ENCODE data around the gene APOO. TPM values are rescaled to one million over a fixed set of nuclear protein-coding genes. Genes with fewer than 3 reads are reported as not detected.

APOO gene
- total and polyA plus RNA-seq, 4 experiments from 2014 or later: 5.1 to 18.9 (median 13.1) TPM

- H3K36me3 ChIP-seq (ENCODE audit: insufficient read depth, low read length): no peaks in the 10 kb centered on the region
- H3K9me3 ChIP-seq (ENCODE audit: control insufficient read depth in 1 of 2, low read length in 2 of 2): no peaks in the 10 kb centered on the region
- Mint-ChIP-seq H3K27me3 (no peaks in the 10 kb centered on the region), H3K4me1 (peaks cover 7 to 22% (median 13%) of the 10 kb centered on the region in 4 donors), H3K36me3 (no peaks in the 10 kb centered on the region), H3K27ac (peak overlapping the region; percentile 75 to 96 (median 89)), H3K9me3 (no peaks in the 10 kb centered on the region), H3K4me3 (peak overlapping the region; percentile 78 to 91 (median 84))
- no peaks in the 10 kb centered on the region for H3K27me3 ChIP-seq (ENCODE audit: insufficient read depth, low read length)
- peak overlapping the region; percentile 78 for H3K27ac ChIP-seq (ENCODE audit: low read depth, low read length)
- ChIA-PET POLR2A (ENCODE audit: partially characterized antibody) (interaction anchor here (1.2 to 4.0 kb wide), 7 partner anchors 118 to 245 kb away, joined by 3 to 44 read pairs (median 14); partner anchors contain the start of genes ACOT9, EIF2S3, KLHL15 and PRDX4), CTCF (ENCODE audit: partially characterized antibody) (interaction anchor here (0.8 to 4.1 kb wide), 14 partner anchors 117 to 240 kb away, joined by 3 to 53 read pairs (median 4); partner anchors contain the start of genes EIF2S3, PRDX4 and SAT1)
- peak overlapping the region in 1 of 2 donors; percentile 68 for H3K4me3 ChIP-seq (ENCODE audit: low read length in 2 of 2)
- peaks cover 31% of the 10 kb centered on the region for H3K4me1 ChIP-seq (ENCODE audit: insufficient read depth, low read length)
- intact Hi-C loops (cut with micrococcal nuclease): loop anchor here (1.0 to 10.0 kb wide), 5 partner anchors 124 to 1162 kb away; partner anchors contain the start of genes PRDX4 and SAT1
- no peak for DNase-seq
Observed at GRCh38 chrX:23907111-23907497, 634 bp downstream of the APOO start.

GRCh38 chrX:23904096-23904495, 3.6 kb downstream of the APOO start:
- H3K36me3 Mint-ChIP-seq: no peaks in the 10 kb centered on the region
- intact Hi-C loops (cut with micrococcal nuclease): loop anchor here (5.0 to 10.0 kb wide), 2 partner anchors 1159 to 1822 kb away; no protein-coding TSS in a partner anchor
- H3K4me3 ChIP-seq (ENCODE audit: low read length in 2 of 2): no peak overlapping the region
- H3K9me3 Mint-ChIP-seq: no peaks in the 10 kb centered on the region
- peaks cover 7 to 22% (median 13%) of the 10 kb centered on the region in 4 donors for H3K4me1 Mint-ChIP-seq
- ChIA-PET POLR2A (ENCODE audit: partially characterized antibody) (no interaction called here), CTCF (ENCODE audit: partially characterized antibody) (interaction anchor here (0.8 to 4.0 kb wide), 7 partner anchors 9 to 213 kb away, joined by 3 to 50 read pairs (median 5); partner anchors contain the start of genes EIF2S3 and SAT1)
- no peak overlapping the region for H3K4me3 Mint-ChIP-seq
- no peak for DNase-seq
- peak overlapping the region in 2 of 7 donors; percentile 7 to 18 for H3K27ac Mint-ChIP-seq
- no peak overlapping the region for H3K27ac ChIP-seq (ENCODE audit: low read depth, low read length)
- peaks cover 35% of the 10 kb centered on the region for H3K4me1 ChIP-seq (ENCODE audit: insufficient read depth, low read length)
- H3K27me3 ChIP-seq (ENCODE audit: insufficient read depth, low read length): no peaks in the 10 kb centered on the region
- H3K9me3 ChIP-seq (ENCODE audit: control insufficient read depth in 1 of 2, low read length in 2 of 2): no peaks in the 10 kb centered on the region
- no peaks in the 10 kb centered on the region for H3K27me3 Mint-ChIP-seq
- no peaks in the 10 kb centered on the region for H3K36me3 ChIP-seq (ENCODE audit: insufficient read depth, low read length)

GRCh38 chrX:23902419-23902818, 5.3 kb downstream of the APOO start:
- intact Hi-C loops (cut with micrococcal nuclease): loop anchor here (1.0 to 10.0 kb wide), 6 partner anchors 121 to 1917 kb away; no protein-coding TSS in a partner anchor
- Histone ChIP-seq H3K27ac (ENCODE audit: low read depth, low read length) (no peak overlapping the region), H3K4me1 (ENCODE audit: insufficient read depth, low read length) (peaks cover 25% of the 10 kb centered on the region), H3K27me3 (ENCODE audit: insufficient read depth, low read length) (no peaks in the 10 kb centered on the region), H3K4me3 (ENCODE audit: low read length in 2 of 2) (no peak overlapping the region), H3K36me3 (ENCODE audit: insufficient read depth, low read length) (no peaks in the 10 kb centered on the region), H3K9me3 (ENCODE audit: control insufficient read depth in 1 of 2, low read length in 2 of 2) (no peaks in the 10 kb centered on the region)
- ChIA-PET POLR2A (ENCODE audit: partially characterized antibody) (interaction anchor here (1.0 to 3.3 kb wide), 7 partner anchors 119 to 235 kb away, joined by 3 to 34 read pairs (median 7); partner anchors contain the start of genes ACOT9, EIF2S3, PRDX4 and SAT1), CTCF (ENCODE audit: partially characterized antibody) (interaction anchor here (0.6 to 4.0 kb wide), 38 partner anchors 10 to 1767 kb away, joined by 3 to 93 read pairs (median 5); partner anchors contain the start of genes ACOT9, EIF2S3, KLHL15 and PRDX4)
- Mint-ChIP-seq H3K36me3 (no peaks in the 10 kb centered on the region), H3K27ac (no peak overlapping the region), H3K4me1 (peaks cover 2 to 10% (median 6%) of the 10 kb centered on the region in 4 donors), H3K27me3 (no peaks in the 10 kb centered on the region), H3K4me3 (no peak overlapping the region), H3K9me3 (no peaks in the 10 kb centered on the region)
- peak in 4 of 5 donors; percentile 25 to 42 (median 34) for DNase-seq

GRCh38 chrX:23901805-23902204, 5.9 kb downstream of the APOO start:
- intact Hi-C loops (cut with micrococcal nuclease): loop anchor here (1.0 to 10.0 kb wide), 6 partner anchors 121 to 1917 kb away; no protein-coding TSS in a partner anchor
- Histone ChIP-seq H3K27me3 (ENCODE audit: insufficient read depth, low read length) (no peaks in the 10 kb centered on the region), H3K27ac (ENCODE audit: low read depth, low read length) (no peak overlapping the region), H3K4me1 (ENCODE audit: insufficient read depth, low read length) (peaks cover 21% of the 10 kb centered on the region), H3K36me3 (ENCODE audit: insufficient read depth, low read length) (no peaks in the 10 kb centered on the region), H3K4me3 (ENCODE audit: low read length in 2 of 2) (no peak overlapping the region), H3K9me3 (ENCODE audit: control insufficient read depth in 1 of 2, low read length in 2 of 2) (no peaks in the 10 kb centered on the region)
- Mint-ChIP-seq H3K4me1 (peaks cover 2 to 9% (median 5%) of the 10 kb centered on the region in 4 donors), H3K36me3 (no peaks in the 10 kb centered on the region), H3K27ac (no peak overlapping the region), H3K4me3 (no peak overlapping the region), H3K9me3 (no peaks in the 10 kb centered on the region), H3K27me3 (no peaks in the 10 kb centered on the region)
- CTCF ChIA-PET (ENCODE audit: partially characterized antibody): interaction anchor here (0.6 to 4.0 kb wide), 49 partner anchors 9 to 1766 kb away, joined by 3 to 93 read pairs (median 4); partner anchors contain the start of genes ACOT9, EIF2S3, KLHL15 and PRDX4
- peak in 4 of 5 donors; percentile 26 to 51 (median 44) for DNase-seq
- POLR2A ChIA-PET (ENCODE audit: partially characterized antibody): interaction anchor here (0.5 to 3.3 kb wide), 8 partner anchors 118 to 234 kb away, joined by 3 to 34 read pairs (median 6); partner anchors contain the start of genes ACOT9, EIF2S3, PRDX4 and SAT1

- H3K27ac Mint-ChIP-seq: no peak overlapping the region
- no peak overlapping the region for H3K27ac ChIP-seq (ENCODE audit: low read depth, low read length)
- ChIA-PET CTCF (ENCODE audit: partially characterized antibody) (interaction anchor here (0.8 to 4.0 kb wide), 27 partner anchors 16 to 1766 kb away, joined by 3 to 93 read pairs (median 5); partner anchors contain the start of genes ACOT9, EIF2S3, KLHL15 and PRDX4), POLR2A (ENCODE audit: partially characterized antibody) (interaction anchor here (1.4 to 3.3 kb wide), 3 partner anchors 118 to 153 kb away, joined by 3 to 34 read pairs (median 11); partner anchors contain the start of genes EIF2S3 and SAT1)
- no peaks in the 10 kb centered on the region for H3K27me3 ChIP-seq (ENCODE audit: insufficient read depth, low read length)
- H3K27me3 Mint-ChIP-seq: no peaks in the 10 kb centered on the region
- intact Hi-C loops (cut with micrococcal nuclease): loop anchor here (5.0 to 10.0 kb wide), 2 partner anchors 1156 to 1819 kb away; no protein-coding TSS in a partner anchor
- no peaks in the 10 kb centered on the region for H3K9me3 Mint-ChIP-seq
- H3K36me3 Mint-ChIP-seq: no peaks in the 10 kb centered on the region
- DNase-seq: no peak
- no peak overlapping the region for H3K4me3 ChIP-seq (ENCODE audit: low read length in 2 of 2)
- H3K4me1 Mint-ChIP-seq: peaks cover 0 to 4% (median 2%) of the 10 kb centered on the region in 4 donors
- peaks cover 14% of the 10 kb centered on the region for H3K4me1 ChIP-seq (ENCODE audit: insufficient read depth, low read length)
- H3K36me3 ChIP-seq (ENCODE audit: insufficient read depth, low read length): no peaks in the 10 kb centered on the region
- H3K4me3 Mint-ChIP-seq: no peak overlapping the region
- no peaks in the 10 kb centered on the region for H3K9me3 ChIP-seq (ENCODE audit: control insufficient read depth in 1 of 2, low read length in 2 of 2)
Observed at GRCh38 chrX:23901060-23901459, 6.7 kb downstream of the APOO start.

GRCh38 chrX:23900220-23900797, 7.4 kb downstream of the APOO start:
- H3K27ac ChIP-seq (ENCODE audit: low read depth, low read length): no peak overlapping the region
- ChIA-PET CTCF (ENCODE audit: partially characterized antibody) (interaction anchor here (1.2 to 4.0 kb wide), 6 partner anchors 16 to 209 kb away, joined by 3 to 93 read pairs (median 10); no protein-coding TSS in a partner anchor), POLR2A (ENCODE audit: partially characterized antibody) (interaction anchor here (3.3 kb wide), 1 partner anchor 117 kb away, joined by 34 read pairs; the partner anchor contains the start of gene SAT1)
- no peak overlapping the region for H3K4me3 Mint-ChIP-seq
- H3K9me3 ChIP-seq (ENCODE audit: control insufficient read depth in 1 of 2, low read length in 2 of 2): no peaks in the 10 kb centered on the region
- intact Hi-C loops (cut with micrococcal nuclease): loop anchor here (5.0 to 10.0 kb wide), 2 partner anchors 1156 to 1818 kb away; no protein-coding TSS in a partner anchor
- no peaks in the 10 kb centered on the region for H3K27me3 Mint-ChIP-seq
- no peak overlapping the region for H3K27ac Mint-ChIP-seq
- no peaks in the 10 kb centered on the region for H3K36me3 Mint-ChIP-seq
- DNase-seq: no peak
- no peaks in the 10 kb centered on the region for H3K36me3 ChIP-seq (ENCODE audit: insufficient read depth, low read length)
- H3K4me1 ChIP-seq (ENCODE audit: insufficient read depth, low read length): peaks cover 10% of the 10 kb centered on the region
- H3K4me3 ChIP-seq (ENCODE audit: low read length in 2 of 2): no peak overlapping the region
- no peaks in the 10 kb centered on the region for H3K9me3 Mint-ChIP-seq
- peaks cover 0 to 4% (median under 1%) of the 10 kb centered on the region in 4 donors for H3K4me1 Mint-ChIP-seq
- H3K27me3 ChIP-seq (ENCODE audit: insufficient read depth, low read length): no peaks in the 10 kb centered on the region

Data from CD4-positive, alpha-beta memory T cell (primary cell).